ENCODE measurements around the gene TFIP11.
"Not testable (repeated sequence)": the region's sequence is repeated elsewhere in the genome, so short reads cannot be mapped to it uniquely, and the experiment has no call there.

Gene TFIP11

DNA sequence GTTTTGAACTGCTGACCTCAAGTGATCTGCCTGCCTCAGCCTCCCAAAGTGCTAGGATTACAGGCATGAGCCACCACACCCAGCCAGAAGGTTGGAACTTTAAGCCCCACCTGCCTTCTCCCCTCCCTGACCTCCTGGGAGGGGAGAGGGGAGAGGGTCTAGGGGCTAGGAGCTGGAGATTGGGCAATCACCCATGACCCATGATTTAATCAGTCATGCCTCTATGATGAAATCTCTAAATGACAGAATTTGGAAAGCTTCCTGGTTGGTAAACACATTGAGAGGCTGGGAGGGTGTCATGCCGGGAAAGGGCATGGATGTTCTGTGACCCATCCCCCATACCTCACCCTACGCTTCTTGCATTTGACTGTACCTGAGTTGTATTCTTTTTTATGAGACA, 17.1 kb upstream of the TFIP11 start:
- Mint-ChIP-seq H3K36me3 (ENCODE audit: low read depth) (no peaks in the 10 kb centered on the region), H3K9me3 (no peaks in the 10 kb centered on the region), H3K4me1 (no peaks in the 10 kb centered on the region), H3K27me3 (ENCODE audit: low read depth, poor library complexity) (no peaks in the 10 kb centered on the region), H3K27ac (no peak overlapping the region), H3K4me3 (no peak overlapping the region)
- TF ChIP-seq, protein P1, sequence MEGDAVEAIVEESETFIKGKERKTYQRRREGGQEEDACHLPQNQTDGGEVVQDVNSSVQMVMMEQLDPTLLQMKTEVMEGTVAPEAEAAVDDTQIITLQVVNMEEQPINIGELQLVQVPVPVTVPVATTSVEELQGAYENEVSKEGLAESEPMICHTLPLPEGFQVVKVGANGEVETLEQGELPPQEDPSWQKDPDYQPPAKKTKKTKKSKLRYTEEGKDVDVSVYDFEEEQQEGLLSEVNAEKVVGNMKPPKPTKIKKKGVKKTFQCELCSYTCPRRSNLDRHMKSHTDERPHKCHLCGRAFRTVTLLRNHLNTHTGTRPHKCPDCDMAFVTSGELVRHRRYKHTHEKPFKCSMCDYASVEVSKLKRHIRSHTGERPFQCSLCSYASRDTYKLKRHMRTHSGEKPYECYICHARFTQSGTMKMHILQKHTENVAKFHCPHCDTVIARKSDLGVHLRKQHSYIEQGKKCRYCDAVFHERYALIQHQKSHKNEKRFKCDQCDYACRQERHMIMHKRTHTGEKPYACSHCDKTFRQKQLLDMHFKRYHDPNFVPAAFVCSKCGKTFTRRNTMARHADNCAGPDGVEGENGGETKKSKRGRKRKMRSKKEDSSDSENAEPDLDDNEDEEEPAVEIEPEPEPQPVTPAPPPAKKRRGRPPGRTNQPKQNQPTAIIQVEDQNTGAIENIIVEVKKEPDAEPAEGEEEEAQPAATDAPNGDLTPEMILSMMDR (IDR thresholded peaks at IDR 0.05), result no peak
- DNase-seq, result no peak

DNA sequence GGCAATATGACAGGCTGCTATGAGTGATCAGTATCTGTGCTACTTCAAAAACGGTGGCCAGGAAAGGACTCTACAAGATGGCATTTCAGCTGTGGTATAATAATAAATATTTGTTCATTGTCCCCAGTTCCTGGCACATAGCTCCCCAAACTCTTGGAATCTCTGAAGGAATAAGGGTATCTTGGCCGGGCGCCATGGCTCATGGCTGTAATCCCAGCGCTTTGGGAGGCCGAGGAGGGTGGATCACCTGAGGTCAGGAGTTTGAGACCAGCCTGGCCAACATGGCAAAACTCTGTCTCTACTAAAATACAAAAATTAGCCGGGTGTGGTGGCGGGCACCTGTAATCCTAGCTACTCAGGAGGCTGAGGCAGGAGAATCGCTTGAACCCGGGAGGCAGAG, 16.2 kb upstream of the TFIP11 start:
- H3K9me3 Mint-ChIP-seq; H3K36me3 Mint-ChIP-seq (ENCODE audit: low read depth); H3K4me1 Mint-ChIP-seq; H3K27ac Mint-ChIP-seq; DNase-seq; H3K4me3 Mint-ChIP-seq; H3K27me3 Mint-ChIP-seq (ENCODE audit: low read depth, poor library complexity): not testable (repeated sequence)

GRCh38 chr22:26527574-26528465, 15.5 kb upstream of the TFIP11 start:
- Mint-ChIP-seq H3K9me3 (no peaks in the 10 kb centered on the region), H3K36me3 (ENCODE audit: low read depth) (no peaks in the 10 kb centered on the region), H3K4me3 (no peak overlapping the region), H3K4me1 (no peaks in the 10 kb centered on the region), H3K27ac (peak overlapping the region; percentile 17), H3K27me3 (ENCODE audit: low read depth, poor library complexity) (no peaks in the 10 kb centered on the region)
- TF ChIP-seq, protein P1 (IDR thresholded peaks at IDR 0.05), result no peak
- DNase-seq, result no peak

DNA sequence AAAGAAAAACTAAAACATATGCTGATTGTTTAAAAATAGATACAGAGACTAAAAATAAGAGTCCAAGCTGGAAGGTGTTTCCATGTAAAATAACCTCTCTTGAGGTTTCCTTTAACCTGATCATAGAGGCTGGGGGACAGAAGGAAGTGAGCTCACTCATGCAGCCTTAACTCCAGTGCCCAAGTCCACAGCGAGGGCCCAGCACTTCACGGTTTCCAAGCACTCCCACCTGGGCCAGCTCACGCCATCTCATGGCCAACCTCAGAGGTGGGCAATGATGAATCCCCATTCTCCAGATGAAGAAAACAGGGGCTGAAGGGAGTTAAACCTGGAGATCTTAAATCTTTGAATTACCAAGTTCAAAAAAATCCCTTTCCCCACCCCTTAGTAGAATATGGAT, 14.9 kb upstream of the TFIP11 start:
- no peak for DNase-seq
- Mint-ChIP-seq H3K27me3 (ENCODE audit: low read depth, poor library complexity) (no peaks in the 10 kb centered on the region), H3K27ac (no peak overlapping the region), H3K9me3 (no peaks in the 10 kb centered on the region), H3K36me3 (ENCODE audit: low read depth) (no peaks in the 10 kb centered on the region), H3K4me1 (no peaks in the 10 kb centered on the region), H3K4me3 (no peak overlapping the region)
- TF ChIP-seq, protein P1 (IDR thresholded peaks at IDR 0.05), result no peak

GRCh38 chr22:26525946-26526564, 13.8 kb upstream of the TFIP11 start:
- no peaks in the 10 kb centered on the region for H3K4me1 Mint-ChIP-seq
- TF ChIP-seq, protein P1 (IDR thresholded peaks at IDR 0.05), result no peak
- H3K36me3 Mint-ChIP-seq (ENCODE audit: low read depth), result no peaks in the 10 kb centered on the region
- H3K9me3 Mint-ChIP-seq, result no peaks in the 10 kb centered on the region
- H3K27me3 Mint-ChIP-seq (ENCODE audit: low read depth, poor library complexity), result no peaks in the 10 kb centered on the region
- no peak overlapping the region for H3K4me3 Mint-ChIP-seq
- DNase-seq, result no peak
- no peak overlapping the region for H3K27ac Mint-ChIP-seq

GRCh38 chr22:26524870-26525269, 12.6 kb upstream of the TFIP11 start:
- Mint-ChIP-seq H3K9me3 (no peaks in the 10 kb centered on the region), H3K4me3 (no peak overlapping the region), H3K36me3 (ENCODE audit: low read depth) (no peaks in the 10 kb centered on the region)

More at GRCh38 chr22:26524870-26525269, 12.6 kb upstream of the TFIP11 start:
- Mint-ChIP-seq H3K27me3 (ENCODE audit: low read depth, poor library complexity) (no peaks in the 10 kb centered on the region), H3K4me1 (no peaks in the 10 kb centered on the region), H3K27ac (no peak overlapping the region)
- DNase-seq, result no peak
- TF ChIP-seq, protein P1 (IDR thresholded peaks at IDR 0.05), result no peak
